ENCODE measurements around the gene CNTNAP2.

Gene CNTNAP2

GRCh38 chr7:147261693-147262092 lies 1145.1 kb downstream of the CNTNAP2 start:
- DNase-seq (ENCODE audit: low read depth), result no peak

DNA sequence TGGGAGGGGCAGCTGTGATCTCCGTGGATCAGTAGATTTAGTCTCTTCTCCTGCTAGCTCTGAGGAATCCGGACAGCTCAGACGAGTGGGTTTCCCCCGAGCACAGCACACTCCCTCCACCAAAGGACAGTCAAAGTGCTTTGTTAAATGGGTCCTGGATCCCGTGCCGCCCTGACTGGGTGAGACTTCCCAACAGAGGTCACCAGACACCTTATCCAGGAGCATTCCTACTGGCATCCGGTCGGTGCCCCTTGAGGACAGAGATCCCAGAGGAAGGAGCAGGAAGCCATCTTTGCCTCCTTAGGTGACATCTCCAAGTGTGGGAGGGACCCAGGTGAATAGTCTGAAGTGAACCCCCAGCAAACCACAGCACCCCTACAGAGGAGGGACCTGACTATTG lies 1148.9 kb downstream of the CNTNAP2 start:
- DNase-seq (ENCODE audit: low read depth), result no peak

DNA sequence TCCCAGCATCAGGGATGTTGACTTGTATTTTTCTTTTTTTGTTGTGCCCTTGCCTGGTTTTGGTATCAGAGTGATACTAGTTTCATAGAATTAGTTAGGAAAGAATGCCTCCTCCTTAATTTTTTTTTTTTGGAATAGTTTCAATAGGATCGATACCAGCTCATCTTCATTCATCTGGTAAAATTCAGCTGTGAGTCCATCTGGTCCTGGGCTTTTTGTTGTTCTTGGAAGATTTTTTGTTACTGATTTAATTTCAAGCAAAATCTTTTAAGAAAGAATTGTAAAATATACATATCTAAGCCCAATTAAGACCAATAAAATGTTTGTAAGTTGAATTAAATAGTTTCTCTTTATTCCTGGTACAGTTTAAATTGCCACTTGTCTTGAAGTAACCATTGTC lies 1159.5 kb downstream of the CNTNAP2 start:
- DNase-seq (ENCODE audit: low read depth), result no peak

- DNase-seq (ENCODE audit: low read depth), result no peak
Observed at GRCh38 chr7:147276783-147277370, 1160.3 kb downstream of the CNTNAP2 start.

DNA sequence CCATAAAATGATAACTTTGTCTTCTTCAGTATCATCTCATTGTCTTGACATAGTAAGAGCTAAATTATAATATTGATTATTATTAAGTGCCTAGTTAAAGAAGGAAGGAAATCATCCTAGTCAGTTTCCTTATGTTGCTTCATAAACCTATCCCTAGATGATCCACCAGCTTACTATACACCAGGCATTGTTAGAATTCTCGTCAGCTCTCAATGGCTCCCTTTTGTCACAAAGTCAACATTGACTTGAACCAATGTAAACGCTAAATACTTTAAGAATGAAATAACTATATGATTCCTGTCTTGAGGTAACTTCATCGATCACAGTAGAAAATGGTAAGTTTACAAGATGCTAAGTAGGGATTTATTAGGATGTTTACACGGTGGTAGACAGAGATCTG lies 1162.9 kb downstream of the CNTNAP2 start:
- DNase-seq (ENCODE audit: low read depth), result no peak

GRCh38 chr7:147279964-147280374 lies 1163.4 kb downstream of the CNTNAP2 start:
- DNase-seq (ENCODE audit: low read depth), result no peak

DNA sequence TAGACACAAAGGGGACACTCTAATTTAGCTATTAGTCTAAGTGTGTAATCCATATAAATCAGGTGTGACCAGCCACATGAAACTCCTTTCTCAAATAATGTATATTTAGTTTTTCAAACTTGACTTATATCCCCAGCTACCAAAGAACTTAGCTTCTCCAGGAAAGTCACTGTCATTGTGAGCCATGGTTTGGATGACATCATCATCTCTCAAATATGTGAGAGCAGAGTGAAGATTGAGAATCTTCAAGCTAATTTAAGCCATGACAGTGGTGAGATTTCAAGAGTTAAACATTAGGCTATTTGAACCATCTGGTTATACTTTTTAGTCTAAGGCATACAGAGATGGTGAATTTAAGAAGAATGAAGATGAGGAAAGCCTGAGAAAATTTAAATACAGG lies 1165.6 kb downstream of the CNTNAP2 start:
- DNase-seq (ENCODE audit: low read depth), result no peak

- no peak for DNase-seq (ENCODE audit: low read depth)
Observed at GRCh38 chr7:147296201-147296600, 1179.6 kb downstream of the CNTNAP2 start.

- no peak for DNase-seq (ENCODE audit: low read depth)
Observed at GRCh38 chr7:147296986-147297385, 1180.4 kb downstream of the CNTNAP2 start.

- DNase-seq (ENCODE audit: low read depth), result no peak
Observed at GRCh38 chr7:147298611-147299043, 1182.0 kb downstream of the CNTNAP2 start.

DNA sequence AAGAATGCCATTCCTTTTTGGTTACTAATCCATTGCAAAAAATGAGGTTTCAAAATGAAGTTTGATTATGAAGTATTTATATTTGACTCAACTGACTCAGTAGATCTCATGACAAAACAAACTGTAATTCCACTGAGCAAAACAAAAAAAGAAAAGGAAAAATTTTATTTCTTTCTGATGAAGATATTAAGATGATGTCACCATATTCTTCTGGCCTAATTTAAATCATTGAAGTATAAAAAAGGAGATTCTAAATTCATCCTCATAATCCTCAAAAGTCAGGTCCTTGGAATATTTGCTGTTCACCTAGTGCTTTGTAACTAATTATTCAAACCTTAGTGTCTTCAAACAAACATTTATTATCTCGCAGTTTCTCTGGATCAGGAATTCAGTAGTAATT lies 1183.7 kb downstream of the CNTNAP2 start:
- no peak for DNase-seq (ENCODE audit: low read depth)

DNA sequence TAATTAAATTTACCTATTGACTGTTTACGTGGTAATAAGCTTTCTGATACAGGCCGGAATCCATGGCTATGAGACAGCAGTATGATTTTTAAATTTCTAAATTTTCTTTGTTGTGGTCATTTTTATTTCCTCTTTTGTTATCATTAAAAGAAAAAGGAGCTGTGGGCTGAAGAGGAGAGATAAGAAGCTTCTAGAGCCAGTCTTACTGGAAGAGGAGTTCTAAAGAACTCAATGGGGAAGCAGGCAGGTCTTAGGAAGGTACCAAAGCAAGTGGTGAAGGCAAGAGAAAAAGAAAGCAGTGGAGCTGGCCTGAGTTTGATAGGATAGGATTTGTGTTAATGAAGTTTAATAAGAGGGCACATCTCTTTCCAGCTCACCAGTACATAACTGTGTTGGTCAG lies 1187.8 kb downstream of the CNTNAP2 start:
- DNase-seq (ENCODE audit: low read depth), result no peak

GRCh38 chr7:147305827-147306226 lies 1189.2 kb downstream of the CNTNAP2 start:
- no peak for DNase-seq (ENCODE audit: low read depth)

GRCh38 chr7:147308539-147308938 lies 1191.9 kb downstream of the CNTNAP2 start:
- DNase-seq (ENCODE audit: low read depth), result no peak

- DNase-seq (ENCODE audit: low read depth), result no peak
Observed at GRCh38 chr7:147311336-147311735, 1194.7 kb downstream of the CNTNAP2 start.

- DNase-seq (ENCODE audit: low read depth), result no peak
Observed at GRCh38 chr7:147321504-147321903, 1204.9 kb downstream of the CNTNAP2 start.

GRCh38 chr7:147332988-147333387 lies 1216.4 kb downstream of the CNTNAP2 start:
- no peak for DNase-seq (ENCODE audit: low read depth)

DNA sequence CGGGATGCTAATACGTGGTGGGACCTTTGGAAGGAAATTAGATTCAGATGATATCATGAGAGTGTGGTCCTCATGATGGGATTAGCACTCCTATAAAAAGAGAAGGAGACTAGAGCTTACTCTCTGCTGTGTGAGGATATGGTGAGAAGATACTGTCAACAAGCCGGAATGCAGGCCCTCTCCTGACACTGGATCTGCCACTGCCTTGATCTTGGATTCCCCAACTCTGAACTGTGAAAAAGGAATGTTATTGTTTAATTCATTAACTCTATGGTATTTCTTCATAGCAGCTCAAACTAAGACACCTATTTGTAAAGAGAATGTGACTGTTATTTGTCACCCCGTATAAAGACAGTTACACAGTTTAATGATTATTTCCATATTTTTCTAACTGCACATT lies 1246.5 kb downstream of the CNTNAP2 start:
- DNase-seq (ENCODE audit: low read depth), result no peak

- DNase-seq (ENCODE audit: low read depth), result no peak
Observed at GRCh38 chr7:147376192-147376591, 1259.6 kb downstream of the CNTNAP2 start.

DNA sequence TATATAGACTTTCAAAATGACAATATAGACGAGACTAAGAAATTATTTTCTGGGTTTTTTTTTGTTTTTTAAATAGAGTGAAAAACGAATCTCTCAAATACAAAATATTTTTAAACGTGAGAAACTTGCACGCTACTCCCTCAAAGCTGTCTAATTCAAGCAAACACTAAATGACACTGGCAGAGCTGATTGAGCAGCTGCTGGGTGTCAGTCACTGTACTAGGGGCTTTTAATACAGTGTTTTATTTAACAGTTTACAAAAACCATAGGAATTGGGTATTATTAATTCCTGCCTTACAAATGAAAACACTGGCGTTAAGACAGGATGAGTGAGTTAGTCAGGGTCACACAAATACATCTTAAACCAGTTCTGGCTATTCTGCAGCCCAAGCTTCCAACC lies 1264.3 kb downstream of the CNTNAP2 start:
- DNase-seq (ENCODE audit: low read depth), result no peak

- no peak for DNase-seq (ENCODE audit: low read depth)
Observed at GRCh38 chr7:147394329-147394728, 1277.7 kb downstream of the CNTNAP2 start.

GRCh38 chr7:147400221-147400689 lies 1283.7 kb downstream of the CNTNAP2 start:
- no peak for DNase-seq (ENCODE audit: low read depth)

DNA sequence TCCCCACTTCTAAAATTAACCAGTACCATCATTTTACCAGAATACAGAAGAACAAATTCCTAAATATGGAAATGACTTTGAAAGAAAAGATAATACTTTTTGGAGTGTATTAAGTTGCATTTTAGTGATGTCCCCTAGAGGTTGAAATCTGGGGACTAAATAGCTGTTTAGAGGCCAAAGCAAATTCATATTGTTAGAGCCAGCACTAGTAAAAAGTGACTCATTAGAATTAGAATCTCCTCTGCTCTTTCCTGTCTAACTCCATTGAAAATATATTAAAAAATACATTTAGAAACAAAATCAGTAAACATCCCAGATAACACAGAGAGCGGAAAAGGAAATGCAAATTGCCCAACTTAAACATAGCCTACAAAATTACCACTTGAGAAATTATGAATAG lies 1284.3 kb downstream of the CNTNAP2 start:
- no peak for DNase-seq (ENCODE audit: low read depth)

DNA sequence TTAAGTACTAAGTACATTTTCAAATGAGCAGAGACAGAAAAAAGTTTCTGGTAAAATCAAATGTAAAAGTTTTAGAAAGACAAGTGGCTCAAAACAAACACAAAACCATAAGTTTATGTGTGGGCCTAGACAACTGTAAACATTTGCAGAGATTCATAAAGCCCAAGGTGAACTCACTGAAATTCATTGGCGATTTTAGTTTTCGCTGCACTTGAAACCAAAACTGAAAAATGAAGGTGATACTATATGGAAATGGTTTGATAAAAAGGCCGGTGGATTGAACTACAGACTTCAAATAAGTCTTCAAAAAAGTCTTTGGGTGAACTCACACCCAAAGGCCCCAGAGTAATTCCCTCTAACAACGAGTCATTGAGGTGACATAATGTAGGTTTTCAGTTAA lies 1289.0 kb downstream of the CNTNAP2 start:
- no peak for DNase-seq (ENCODE audit: low read depth)

Data from stimulated activated CD8-positive, alpha-beta memory T cell treated with anti-CD3 and anti-CD28 coated beads, Interleukin-15, amount 100 ng/mL, for 24 hours (primary cell).